NCI-H345 treated with DMSO at 0.1 percent for 48 hours (cell line): ENCODE measurements around the gene LRRC8C.
"Not testable (repeated sequence)": the region's sequence is repeated elsewhere in the genome, so short reads cannot be mapped to it uniquely, and the experiment has no call there.

Source experiments
- DNase-seq: peaks from one replicate; lab custom pipeline; 2025; ENCODE audit not compliant: unreplicated experiment; lab: John Stamatoyannopoulos, UW

The LRRC8C gene

GRCh38 chr1:89701746-89702241 lies 68.9 kb downstream of the LRRC8C start:
- no peak for DNase-seq

GRCh38 chr1:89702520-89703045 lies 69.7 kb downstream of the LRRC8C start:
- no peak for DNase-seq

DNA sequence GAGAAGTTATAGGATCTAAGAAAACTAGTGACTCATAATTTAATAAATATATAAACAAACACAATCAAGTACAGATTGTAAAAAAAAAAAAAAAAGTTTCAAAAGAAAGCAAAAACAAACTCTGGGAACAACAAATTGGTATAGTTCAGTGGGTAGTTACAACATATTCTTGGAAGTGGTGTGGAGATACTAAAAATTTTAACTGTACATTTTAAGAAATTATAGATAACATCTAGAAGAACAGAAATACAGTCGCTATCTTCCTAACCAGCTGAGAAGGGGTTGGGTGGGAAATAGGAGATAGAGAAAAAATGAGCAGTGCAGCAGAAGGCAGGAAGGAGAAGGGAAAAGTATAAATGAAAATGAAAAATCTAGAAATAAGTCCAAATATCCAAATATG lies 70.5 kb downstream of the LRRC8C start:
- DNase-seq: no peak

- no peak for DNase-seq
These were observed 71.1 kb downstream of the LRRC8C start for GRCh38 chr1:89704014-89704413.

DNA sequence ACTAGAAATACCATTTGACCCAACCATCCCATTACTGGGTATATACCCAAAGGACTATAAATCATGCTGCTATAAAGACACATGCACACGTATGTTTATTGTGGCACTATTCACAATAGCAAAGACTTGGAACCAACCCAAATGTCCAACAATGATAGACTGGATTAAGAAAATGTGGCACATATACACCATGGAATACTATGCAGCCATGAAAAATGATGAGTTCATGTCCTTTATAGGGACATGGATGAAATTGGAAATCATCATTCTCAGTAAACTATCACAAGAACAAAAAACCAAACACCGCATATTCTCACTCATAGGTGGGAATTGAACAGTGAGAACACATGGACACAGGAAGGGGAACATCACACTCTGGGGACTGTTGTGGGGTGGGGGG lies 72.0 kb downstream of the LRRC8C start:
- DNase-seq: not testable (repeated sequence)

- DNase-seq: no peak
These were observed 73.2 kb downstream of the LRRC8C start for GRCh38 chr1:89705901-89706699.

- DNase-seq: no peak
These were observed 73.7 kb downstream of the LRRC8C start for GRCh38 chr1:89706700-89707012.

GRCh38 chr1:89708751-89709375 lies 75.9 kb downstream of the LRRC8C start:
- no peak for DNase-seq

- DNase-seq: no peak
These were observed 77.7 kb downstream of the LRRC8C start for GRCh38 chr1:89710498-89711139.

GRCh38 chr1:89711140-89711778 lies 78.3 kb downstream of the LRRC8C start:
- no peak for DNase-seq

GRCh38 chr1:89712420-89712819 lies 79.5 kb downstream of the LRRC8C start:
- no peak for DNase-seq

DNA sequence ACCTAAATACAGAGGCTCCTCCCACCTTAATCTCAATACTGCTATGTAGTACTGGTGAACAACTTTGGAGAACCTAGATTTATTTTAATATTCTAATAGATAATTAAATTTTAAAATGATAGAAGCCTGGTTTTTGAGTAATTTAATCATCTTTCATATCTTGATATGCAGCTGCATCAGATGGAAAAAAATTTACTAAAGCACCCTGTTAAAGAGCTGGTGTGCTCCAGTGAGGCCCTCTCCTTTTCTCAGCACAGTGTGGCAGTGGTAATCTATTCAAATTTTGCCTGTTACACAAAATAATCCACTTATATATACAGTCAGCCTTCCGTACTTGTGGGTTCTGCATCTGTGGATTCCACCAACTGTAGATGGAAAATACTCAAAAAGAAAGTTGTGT lies 82.8 kb downstream of the LRRC8C start:
- DNase-seq: no peak

GRCh38 chr1:89719502-89720306 lies 86.8 kb downstream of the LRRC8C start:
- no peak for DNase-seq

GRCh38 chr1:89720839-89721238 lies 87.9 kb downstream of the LRRC8C start:
- DNase-seq: no peak

- DNase-seq: no peak
These were observed 88.4 kb downstream of the LRRC8C start for GRCh38 chr1:89721351-89721750.

DNA sequence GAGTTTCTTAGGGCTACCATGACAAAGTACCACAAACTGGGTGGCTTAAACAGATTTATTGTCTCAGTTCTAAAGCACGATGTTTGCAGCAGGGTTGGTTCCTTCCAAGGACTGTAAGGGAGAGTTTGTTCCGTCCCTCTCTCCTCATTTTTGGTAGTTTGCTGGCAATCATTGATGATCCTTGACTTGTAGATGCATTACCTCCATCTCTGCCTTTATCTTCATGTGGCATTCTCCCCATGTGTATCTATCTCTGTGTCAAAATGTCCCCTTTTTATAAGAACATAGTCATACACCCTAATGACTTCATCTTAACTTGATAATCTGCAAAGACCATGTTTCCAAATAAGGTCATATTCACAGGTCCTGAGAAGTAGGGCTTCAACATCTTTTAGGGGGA lies 90.2 kb downstream of the LRRC8C start:
- DNase-seq: no peak

- no peak for DNase-seq
These were observed 90.9 kb downstream of the LRRC8C start for GRCh38 chr1:89723863-89724262.

DNA sequence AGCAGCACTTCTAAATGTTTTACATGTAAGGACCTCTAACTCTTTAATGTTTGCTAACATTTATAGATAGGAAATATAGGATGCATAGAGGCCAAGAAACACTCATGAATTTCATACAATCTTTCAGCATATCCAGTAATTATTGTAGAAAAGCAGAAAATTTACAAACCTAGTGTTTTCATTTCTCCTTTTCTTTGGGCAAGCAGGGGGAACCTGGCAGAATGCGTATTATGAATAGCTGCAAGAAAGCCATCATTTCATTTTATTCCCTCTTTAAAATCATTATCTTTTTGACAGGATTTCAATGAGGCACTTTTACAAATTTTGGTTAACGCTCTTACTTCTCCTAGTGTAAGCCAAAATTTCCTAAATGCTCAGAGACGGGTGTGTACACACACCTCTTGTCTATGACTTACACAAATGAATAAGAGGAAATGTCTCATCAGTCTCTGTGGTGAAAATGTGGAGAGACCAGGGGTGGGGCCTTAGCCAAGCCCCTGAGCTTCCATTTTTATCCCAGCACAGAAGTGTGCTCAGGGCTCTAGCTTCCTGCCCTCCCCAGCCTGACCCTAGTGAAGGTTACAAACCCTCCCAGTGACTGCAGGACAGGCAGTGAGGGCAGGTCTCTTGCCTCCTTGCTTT lies 91.6 kb downstream of the LRRC8C start:
- DNase-seq: no peak

GRCh38 chr1:89725011-89725370 lies 92.1 kb downstream of the LRRC8C start:
- DNase-seq: no peak

GRCh38 chr1:89725631-89726030 lies 92.7 kb downstream of the LRRC8C start:
- DNase-seq: no peak
